ENCODE results near the gene PEX3. TPM values are rescaled to one million over a fixed set of nuclear protein-coding genes. Genes with fewer than 3 reads are reported as not detected.
"Not testable (repeated sequence)": the region's sequence is repeated elsewhere in the genome, so short reads cannot be mapped to it uniquely, and the experiment has no call there.

The PEX3 gene
- polyA plus RNA-seq, 4 donors = 25.2 to 46.9 (median 39.8) TPM

GRCh38 chr6:143443096-143443495, 7.5 kb upstream of the PEX3 start:
- DNase-seq (ENCODE audit: low read depth in 4 of 4, low spot score in 3 of 4) = no peak

GRCh38 chr6:143447865-143448264, 2.7 kb upstream of the PEX3 start:
- not testable (repeated sequence) for DNase-seq (ENCODE audit: low read depth in 4 of 4, low spot score in 3 of 4)

- no peak for DNase-seq (ENCODE audit: low read depth in 4 of 4, low spot score in 3 of 4)
These were observed 1.4 kb upstream of the PEX3 start for GRCh38 chr6:143449082-143449713.

GRCh38 chr6:143449714-143450452, 722 bp upstream of the PEX3 start:
- DNase-seq (ENCODE audit: low read depth in 4 of 4, low spot score in 3 of 4) = peak in 1 of 4 donors; percentile 50

- DNase-seq (ENCODE audit: low read depth in 4 of 4, low spot score in 3 of 4) = no peak
These were observed 926 bp downstream of the PEX3 start for GRCh38 chr6:143451531-143451930.

GRCh38 chr6:143457563-143458359, 7.2 kb downstream of the PEX3 start:
- no peak for DNase-seq (ENCODE audit: low read depth in 4 of 4, low spot score in 3 of 4)

GRCh38 chr6:143465546-143465945, 14.9 kb downstream of the PEX3 start:
- no peak for DNase-seq (ENCODE audit: low read depth in 4 of 4, low spot score in 3 of 4)

GRCh38 chr6:143468026-143468425, 17.4 kb downstream of the PEX3 start:
- DNase-seq (ENCODE audit: low read depth in 4 of 4, low spot score in 3 of 4) = no peak

GRCh38 chr6:143468823-143469222, 18.2 kb downstream of the PEX3 start:
- DNase-seq (ENCODE audit: low read depth in 4 of 4, low spot score in 3 of 4) = not testable (repeated sequence)

- DNase-seq (ENCODE audit: low read depth in 4 of 4, low spot score in 3 of 4) = no peak
These were observed 21.2 kb downstream of the PEX3 start for GRCh38 chr6:143471822-143472221.

- no peak for DNase-seq (ENCODE audit: low read depth in 4 of 4, low spot score in 3 of 4)
These were observed 25.9 kb downstream of the PEX3 start for GRCh38 chr6:143476545-143476944.

- no peak for DNase-seq (ENCODE audit: low read depth in 4 of 4, low spot score in 3 of 4)
These were observed 28.0 kb downstream of the PEX3 start for GRCh38 chr6:143478479-143479062.

GRCh38 chr6:143482593-143482992, 32.0 kb downstream of the PEX3 start:
- DNase-seq (ENCODE audit: low read depth in 4 of 4, low spot score in 3 of 4) = no peak

- DNase-seq (ENCODE audit: low read depth in 4 of 4, low spot score in 3 of 4) = no peak
These were observed 35.4 kb downstream of the PEX3 start for GRCh38 chr6:143485967-143486366.

GRCh38 chr6:143486752-143487151, 36.1 kb downstream of the PEX3 start:
- DNase-seq (ENCODE audit: low read depth in 4 of 4, low spot score in 3 of 4) = no peak

- DNase-seq (ENCODE audit: low read depth in 4 of 4, low spot score in 3 of 4) = no peak
These were observed 39.6 kb downstream of the PEX3 start for GRCh38 chr6:143490244-143490643.

GRCh38 chr6:143490775-143491174, 40.2 kb downstream of the PEX3 start:
- DNase-seq (ENCODE audit: low read depth in 4 of 4, low spot score in 3 of 4) = no peak

GRCh38 chr6:143496974-143497373, 46.4 kb downstream of the PEX3 start:
- no peak for DNase-seq (ENCODE audit: low read depth in 4 of 4, low spot score in 3 of 4)

GRCh38 chr6:143498428-143498827, 47.8 kb downstream of the PEX3 start:
- no peak for DNase-seq (ENCODE audit: low read depth in 4 of 4, low spot score in 3 of 4)

- DNase-seq (ENCODE audit: low read depth in 4 of 4, low spot score in 3 of 4) = no peak
These were observed 51.2 kb downstream of the PEX3 start for GRCh38 chr6:143501851-143502250.

- no peak for DNase-seq (ENCODE audit: low read depth in 4 of 4, low spot score in 3 of 4)
These were observed 53.8 kb downstream of the PEX3 start for GRCh38 chr6:143504369-143504768.

Data from left renal pelvis (tissue), 4 donors.